NT2/D1 (cell line): Measurements from ENCODE around the gene PDS5A.

Source experiments
- SUZ12 ChIP-seq: IDR thresholded peaks from 2 replicates; pipeline ENCODE4 v1.6.1; 2011; ENCODE audit not compliant: insufficient read length, insufficient read depth; ENCODE audit errors: extremely low read depth
- ZNF274 ChIP-seq: IDR thresholded peaks from 2 replicates; pipeline ENCODE4 v1.6.1; 2011; ENCODE audit warnings: mild to moderate bottlenecking, low read depth, low read length

DNA sequence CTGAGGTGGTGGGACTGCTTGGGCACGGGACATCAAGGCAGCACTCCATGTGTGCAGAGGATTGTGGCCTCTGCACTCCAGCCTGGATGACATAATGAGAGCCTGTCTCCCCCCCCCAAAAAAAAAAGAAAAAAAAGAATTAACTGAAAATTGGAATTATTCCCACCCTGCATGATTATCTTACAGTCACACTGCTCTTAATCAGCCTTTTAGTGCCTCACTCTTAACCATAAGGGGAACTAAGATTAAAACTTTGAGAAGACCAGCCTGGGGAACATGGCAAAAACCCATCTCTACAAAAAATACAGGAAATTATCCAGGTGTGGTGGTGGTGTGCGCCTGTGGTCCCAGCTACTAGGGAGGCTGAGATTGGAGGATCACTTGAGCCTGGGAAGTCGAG is 185.2 kb downstream of the PDS5A start:
- TF ChIP-seq ZNF274 (no peak), SUZ12 (no peak)
